ENCODE measurements around the gene P2RY2.

The P2RY2 gene

DNA sequence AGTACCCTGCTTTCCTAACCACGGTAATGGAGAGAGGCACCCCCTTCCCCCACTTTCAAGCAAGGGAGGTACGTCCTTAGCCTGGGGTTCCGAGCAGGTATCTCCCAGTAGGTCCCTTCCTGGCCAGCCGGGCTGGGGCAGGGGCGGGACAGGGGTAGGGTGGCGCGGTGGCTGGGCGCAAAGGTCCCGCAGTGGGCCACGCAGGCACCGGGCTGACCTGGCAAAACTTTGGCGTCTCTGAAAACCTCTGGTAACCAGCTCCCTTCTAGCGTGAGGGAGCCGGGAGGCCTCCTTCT, 323 bp upstream of the P2RY2 start:
- H3K36me3 Mint-ChIP-seq (ENCODE audit: low read depth) = no peaks in the 10 kb centered on the region
- H3K27me3 Mint-ChIP-seq (ENCODE audit: low read depth) = peaks cover 55% of the 10 kb centered on the region
- TF ChIP-seq, protein P1, sequence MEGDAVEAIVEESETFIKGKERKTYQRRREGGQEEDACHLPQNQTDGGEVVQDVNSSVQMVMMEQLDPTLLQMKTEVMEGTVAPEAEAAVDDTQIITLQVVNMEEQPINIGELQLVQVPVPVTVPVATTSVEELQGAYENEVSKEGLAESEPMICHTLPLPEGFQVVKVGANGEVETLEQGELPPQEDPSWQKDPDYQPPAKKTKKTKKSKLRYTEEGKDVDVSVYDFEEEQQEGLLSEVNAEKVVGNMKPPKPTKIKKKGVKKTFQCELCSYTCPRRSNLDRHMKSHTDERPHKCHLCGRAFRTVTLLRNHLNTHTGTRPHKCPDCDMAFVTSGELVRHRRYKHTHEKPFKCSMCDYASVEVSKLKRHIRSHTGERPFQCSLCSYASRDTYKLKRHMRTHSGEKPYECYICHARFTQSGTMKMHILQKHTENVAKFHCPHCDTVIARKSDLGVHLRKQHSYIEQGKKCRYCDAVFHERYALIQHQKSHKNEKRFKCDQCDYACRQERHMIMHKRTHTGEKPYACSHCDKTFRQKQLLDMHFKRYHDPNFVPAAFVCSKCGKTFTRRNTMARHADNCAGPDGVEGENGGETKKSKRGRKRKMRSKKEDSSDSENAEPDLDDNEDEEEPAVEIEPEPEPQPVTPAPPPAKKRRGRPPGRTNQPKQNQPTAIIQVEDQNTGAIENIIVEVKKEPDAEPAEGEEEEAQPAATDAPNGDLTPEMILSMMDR (IDR thresholded peaks at IDR 0.05; ENCODE audit: unreplicated experiment in 3 of 3) = no peak
- no peaks in the 10 kb centered on the region for H3K9me3 Mint-ChIP-seq
- H3K4me1 Mint-ChIP-seq = peaks cover 9% of the 10 kb centered on the region
- no peak overlapping the region for H3K27ac Mint-ChIP-seq
- peak overlapping the region; percentile 72 to 79 (median 75) for H3K4me3 Mint-ChIP-seq

DNA sequence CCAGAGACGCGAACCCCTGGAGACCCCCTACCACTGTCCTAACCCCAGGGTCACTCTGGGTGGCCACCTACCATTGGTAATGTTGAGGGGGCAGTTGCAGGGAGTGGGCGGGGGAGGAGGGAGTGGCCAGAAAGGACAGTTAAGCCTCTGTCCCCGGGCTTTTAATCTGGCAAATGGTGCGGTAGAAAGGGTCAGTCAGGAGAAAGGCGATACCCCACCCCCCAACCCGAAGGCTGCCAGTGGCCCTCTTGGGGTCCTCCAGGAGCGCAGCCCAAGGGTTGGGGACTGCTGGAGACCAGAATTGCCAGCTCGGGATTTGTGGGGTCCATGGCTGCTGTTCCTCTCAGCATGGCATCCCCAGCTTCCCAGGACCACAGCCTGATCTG, 742 bp downstream of the P2RY2 start:
- peak overlapping the region; percentile 61 to 81 (median 67) for H3K4me3 Mint-ChIP-seq
- TF ChIP-seq, protein P1 (IDR thresholded peaks at IDR 0.05; ENCODE audit: unreplicated experiment in 3 of 3) = no peak
- peaks cover 6% of the 10 kb centered on the region for H3K4me1 Mint-ChIP-seq
- H3K36me3 Mint-ChIP-seq (ENCODE audit: low read depth) = no peaks in the 10 kb centered on the region
- H3K9me3 Mint-ChIP-seq = no peaks in the 10 kb centered on the region
- no peak overlapping the region for H3K27ac Mint-ChIP-seq
- H3K27me3 Mint-ChIP-seq (ENCODE audit: low read depth) = peaks cover 61% of the 10 kb centered on the region

DNA sequence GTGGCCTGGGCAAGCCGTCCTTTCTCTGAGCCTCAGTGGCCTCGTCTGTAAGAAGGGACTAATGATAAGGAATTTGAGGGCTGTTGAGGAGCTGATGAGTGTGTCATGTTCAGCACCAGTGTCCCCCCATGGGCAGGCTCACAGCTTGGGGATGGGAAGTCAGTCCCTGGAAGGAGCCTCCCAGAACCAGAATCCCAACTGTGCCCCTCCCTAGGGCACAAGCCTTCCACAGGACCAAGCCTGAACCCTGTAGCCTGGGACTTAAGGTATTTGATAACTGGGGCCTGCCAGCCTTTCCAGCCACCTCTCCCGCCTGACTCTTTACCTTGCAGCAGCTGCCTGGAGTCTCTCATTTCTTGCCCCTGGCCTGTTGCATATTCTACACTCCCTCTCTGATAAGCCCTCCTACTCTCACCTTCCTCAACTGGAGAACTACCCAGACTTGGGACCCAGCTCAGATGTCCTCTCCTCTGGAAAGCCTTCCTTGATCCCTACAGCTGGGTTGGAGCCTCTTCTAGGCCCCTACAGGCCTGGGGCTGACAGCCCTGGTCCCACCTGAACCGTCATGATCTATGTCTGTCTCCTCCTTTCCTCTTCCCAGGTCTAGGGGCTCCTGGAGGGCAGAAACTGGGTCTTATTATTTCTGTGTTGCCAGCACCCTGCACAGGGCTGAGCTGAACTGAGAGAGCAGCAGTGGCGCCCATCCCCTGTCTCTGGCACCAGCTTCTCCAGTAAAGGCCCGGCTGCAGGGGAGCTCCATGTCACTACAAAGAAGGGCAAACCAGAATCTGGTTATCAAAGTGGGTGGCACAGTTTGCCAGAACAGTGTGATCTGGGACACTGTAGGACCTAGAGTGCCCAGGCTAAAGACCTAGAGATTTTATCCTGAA, 1.6 kb downstream of the P2RY2 start:
- H3K27ac Mint-ChIP-seq = no peak overlapping the region
- peaks cover 5% of the 10 kb centered on the region for H3K4me1 Mint-ChIP-seq
- H3K4me3 Mint-ChIP-seq = peak overlapping the region; percentile 56 to 81 (median 67)
- TF ChIP-seq, protein P1 (IDR thresholded peaks at IDR 0.05; ENCODE audit: unreplicated experiment in 3 of 3) = no peak
- no peaks in the 10 kb centered on the region for H3K9me3 Mint-ChIP-seq
- H3K36me3 Mint-ChIP-seq (ENCODE audit: low read depth) = no peaks in the 10 kb centered on the region
- H3K27me3 Mint-ChIP-seq (ENCODE audit: low read depth) = peaks cover 68% of the 10 kb centered on the region

DNA sequence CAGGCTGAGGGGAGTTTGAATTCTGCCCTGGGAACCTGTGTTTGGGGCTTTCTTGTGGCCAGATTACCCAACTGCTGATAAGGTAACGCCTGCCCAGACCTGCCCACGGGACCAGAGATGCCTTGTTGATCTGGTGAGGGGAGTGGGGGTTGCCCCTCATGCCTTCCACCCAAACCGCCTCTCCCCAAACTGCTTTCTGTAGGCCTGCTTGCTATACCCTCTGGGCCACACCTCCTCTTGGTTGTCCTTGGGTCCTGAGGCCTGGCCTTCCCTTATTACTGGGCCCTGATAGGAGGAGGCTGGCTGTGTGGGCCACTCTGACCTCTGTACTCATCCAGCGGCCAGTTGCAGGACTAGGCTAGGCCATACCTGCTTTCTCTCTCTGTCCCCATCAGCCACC, 3.4 kb downstream of the P2RY2 start:
- TF ChIP-seq, protein P1 (IDR thresholded peaks at IDR 0.05; ENCODE audit: unreplicated experiment in 3 of 3) = no peak
- Mint-ChIP-seq H3K27me3 (ENCODE audit: low read depth) (peaks cover 70% of the 10 kb centered on the region), H3K9me3 (no peaks in the 10 kb centered on the region), H3K36me3 (ENCODE audit: low read depth) (no peaks in the 10 kb centered on the region), H3K27ac (no peak overlapping the region), H3K4me1 (peaks cover 5% of the 10 kb centered on the region), H3K4me3 (no peak overlapping the region)

DNA sequence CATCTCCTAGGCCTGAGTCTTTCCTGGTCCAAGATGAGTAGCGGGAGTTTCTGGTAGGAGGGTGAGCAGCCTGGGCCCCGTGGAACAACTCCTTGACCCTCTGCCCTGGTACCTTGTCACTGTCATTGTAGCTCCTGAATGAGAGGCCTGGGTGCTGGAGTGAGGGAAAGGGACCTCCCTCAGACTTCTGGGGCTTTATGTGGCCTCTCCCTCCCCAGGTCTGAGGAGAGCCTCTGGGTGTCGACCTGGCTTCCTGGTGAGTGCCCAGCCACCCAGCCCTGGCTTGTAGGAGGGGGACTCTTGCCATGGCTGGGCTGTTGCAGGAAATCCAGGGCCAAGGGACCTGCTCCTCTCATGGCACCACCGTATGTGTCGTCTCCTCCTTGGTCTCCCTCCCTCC, 3.9 kb downstream of the P2RY2 start:
- Mint-ChIP-seq H3K27ac (no peak overlapping the region), H3K4me1 (peaks cover 5% of the 10 kb centered on the region), H3K36me3 (ENCODE audit: low read depth) (no peaks in the 10 kb centered on the region), H3K4me3 (no peak overlapping the region), H3K9me3 (no peaks in the 10 kb centered on the region), H3K27me3 (ENCODE audit: low read depth) (peaks cover 65% of the 10 kb centered on the region)
- TF ChIP-seq, protein P1 (IDR thresholded peaks at IDR 0.05; ENCODE audit: unreplicated experiment in 3 of 3) = no peak

All from nephron (organoid).